ENCODE data around the gene TADA1. TPM values are rescaled to one million over a fixed set of nuclear protein-coding genes. Genes with fewer than 3 reads are reported as not detected.

TADA1 gene
- total RNA-seq, 1 experiment from 2014 or later, result 5.2 TPM

- DNase-seq, result no peak
- H3K9me2 ChIP-seq (ENCODE audit: insufficient read depth), result no peaks in the 10 kb centered on the region
- no TSS peak for BruUV-seq (replicated peaks)
- H3K4me2 ChIP-seq, result no peak overlapping the region
- intact Hi-C loops (cut with micrococcal nuclease; ENCODE audit: unreplicated experiment), result no loop called here
- no peaks in the 10 kb centered on the region for H3K36me3 ChIP-seq (ENCODE audit: low read depth)
- ChIA-PET CTCF (no interaction called here), POLR2A (ENCODE audit: unreplicated experiment) (no interaction called here)
- H3K27ac ChIP-seq, result no peak overlapping the region
- H3K4me1 ChIP-seq (replicated peaks; ENCODE audit: insufficient read depth), result peaks cover 6% of the 10 kb centered on the region; the same call in 1 of the 2 replicates
- no peaks in the 10 kb centered on the region; the same call in 1 of the 2 replicates for H3K9me3 ChIP-seq (ENCODE audit: insufficient read depth, low read depth)
- H2AFZ ChIP-seq, result no peak overlapping the region
- H3K4me3 ChIP-seq, result no peak overlapping the region
- H3K27me3 ChIP-seq (ENCODE audit: insufficient read depth, low read depth), result no peaks in the 10 kb centered on the region
- no peak for TF ChIP-seq EZH2 (IDR thresholded peaks at IDR 0.05; ENCODE audit: low read depth)
- no peak for TF ChIP-seq CTCF (conservative IDR thresholded peaks at IDR 0.05)
- no peaks in the 10 kb centered on the region for H3F3A ChIP-seq (ENCODE audit: insufficient read depth, low read depth)
- no peaks in the 10 kb centered on the region for H3K79me2 ChIP-seq (ENCODE audit: low read depth)
- H4K20me1 ChIP-seq (ENCODE audit: insufficient read depth), result no peaks in the 10 kb centered on the region
These were observed 44.8 kb upstream of the TADA1 start for GRCh38 chr1:166920561-166921475.

GRCh38 chr1:166918956-166919316, 42.9 kb upstream of the TADA1 start:
- no peak for DNase-seq
- Histone ChIP-seq H3K27ac (no peak overlapping the region), H2AFZ (no peak overlapping the region), H3K4me3 (no peak overlapping the region), H3K4me1 (replicated peaks; ENCODE audit: insufficient read depth) (no peaks in the 10 kb centered on the region), H3K36me3 (ENCODE audit: low read depth) (no peaks in the 10 kb centered on the region), H3K27me3 (ENCODE audit: insufficient read depth, low read depth) (no peaks in the 10 kb centered on the region), H3K79me2 (ENCODE audit: low read depth) (no peaks in the 10 kb centered on the region), H3F3A (ENCODE audit: insufficient read depth, low read depth) (no peaks in the 10 kb centered on the region), H4K20me1 (ENCODE audit: insufficient read depth) (no peaks in the 10 kb centered on the region), H3K4me2 (no peak overlapping the region), H3K9me2 (ENCODE audit: insufficient read depth) (no peaks in the 10 kb centered on the region), H3K9me3 (ENCODE audit: insufficient read depth, low read depth) (no peaks in the 10 kb centered on the region; the same call in 1 of the 2 replicates)
- POLR2A ChIA-PET (ENCODE audit: unreplicated experiment), result no interaction called here
- TF ChIP-seq CTCF (conservative IDR thresholded peaks at IDR 0.05), result no peak
- no peak for TF ChIP-seq EZH2 (IDR thresholded peaks at IDR 0.05; ENCODE audit: low read depth)
- no TSS peak for BruUV-seq (replicated peaks)
- intact Hi-C loops (cut with micrococcal nuclease; ENCODE audit: unreplicated experiment), result no loop called here
- CTCF ChIA-PET, result no interaction called here

- no TSS peak for BruUV-seq (replicated peaks)
- no peak overlapping the region for H2AFZ ChIP-seq
- no peaks in the 10 kb centered on the region; the same call in 1 of the 2 replicates for H3K9me3 ChIP-seq (ENCODE audit: insufficient read depth, low read depth)
- H3K27ac ChIP-seq, result no peak overlapping the region
- intact Hi-C loops (cut with micrococcal nuclease; ENCODE audit: unreplicated experiment), result no loop called here
- no peaks in the 10 kb centered on the region for H4K20me1 ChIP-seq (ENCODE audit: insufficient read depth)
- H3K4me3 ChIP-seq, result no peak overlapping the region
- no peak for TF ChIP-seq EZH2 (IDR thresholded peaks at IDR 0.05; ENCODE audit: low read depth)
- TF ChIP-seq CTCF (conservative IDR thresholded peaks at IDR 0.05), result no peak
- no peaks in the 10 kb centered on the region for H3F3A ChIP-seq (ENCODE audit: insufficient read depth, low read depth)
- H3K27me3 ChIP-seq (ENCODE audit: insufficient read depth, low read depth), result no peaks in the 10 kb centered on the region
- ChIA-PET CTCF (no interaction called here), POLR2A (ENCODE audit: unreplicated experiment) (no interaction called here)
- no peaks in the 10 kb centered on the region for H3K36me3 ChIP-seq (ENCODE audit: low read depth)
- no peak for DNase-seq
- no peaks in the 10 kb centered on the region for H3K4me1 ChIP-seq (replicated peaks; ENCODE audit: insufficient read depth)
- H3K79me2 ChIP-seq (ENCODE audit: low read depth), result no peaks in the 10 kb centered on the region
- H3K4me2 ChIP-seq, result no peak overlapping the region
- H3K9me2 ChIP-seq (ENCODE audit: insufficient read depth), result no peaks in the 10 kb centered on the region
These were observed 42.3 kb upstream of the TADA1 start for GRCh38 chr1:166918088-166918955.

Measured in PC-9 (cell line).